Dermis blood vessel endothelial cell (primary cell): ENCODE results near the gene PEDS1. TPM values are rescaled to one million over a fixed set of nuclear protein-coding genes. Genes with fewer than 3 reads are reported as not detected.
"Not testable (repeated sequence)": the region's sequence is repeated elsewhere in the genome, so short reads cannot be mapped to it uniquely, and the experiment has no call there.

ENCODE experiments used
- DNase-seq: peaks from one replicate; pipeline ENCODE4 v3.0.0; 2010
- total RNA-seq: library from RNA; depleted of rRNA; stranded (reverse); fragments of >200 nt; gene quantifications from 2 replicates; pipeline ENCODE4 v1.2.3, GENCODE V29; 2014

Gene PEDS1
- total RNA-seq, 1 donor from 2014 or later, result 17.2 TPM

- DNase-seq, result peak; percentile 95
These were observed 40.8 kb downstream of the PEDS1 start, which contains the start of gene UBE2V1 for GRCh38 chr20:50112512-50113419. UBE2V1 (minus strand) TSS chr20:50113150; CDS start chr20:50113128, 22 bp downstream.

GRCh38 chr20:50111829-50112495 lies 41.6 kb downstream of the PEDS1 start:
- DNase-seq, result no peak

GRCh38 chr20:50111120-50111828 lies 42.2 kb downstream of the PEDS1 start:
- DNase-seq, result no peak

GRCh38 chr20:50110141-50111047 lies 43.1 kb downstream of the PEDS1 start:
- peak; percentile 88 for DNase-seq

GRCh38 chr20:50108556-50109235 lies 44.8 kb downstream of the PEDS1 start:
- no peak for DNase-seq

GRCh38 chr20:50107796-50108331 lies 45.7 kb downstream of the PEDS1 start:
- DNase-seq, result no peak

GRCh38 chr20:50107086-50107660 lies 46.4 kb downstream of the PEDS1 start:
- peak; percentile 76 for DNase-seq

GRCh38 chr20:50106669-50107068 lies 46.9 kb downstream of the PEDS1 start:
- not testable (repeated sequence) for DNase-seq

Other genes starting within 250 kb of the PEDS1 start
- gene SPATA2, start 238.2 kb downstream of the PEDS1 start, total RNA-seq, result 1.2 and 2.4 TPM in 2 replicates
- 69.4 and 169 TPM in 2 replicates for gene RNF114, start 217.3 kb downstream of the PEDS1 start, total RNA-seq
- 1.5 TPM in 2 replicates for gene SNAI1, start 170.7 kb downstream of the PEDS1 start, total RNA-seq
- 33.5 and 62.6 TPM in 2 replicates for gene UBE2V1, start 40.6 kb downstream of the PEDS1 start, total RNA-seq
- gene CEBPB, start 37.1 kb upstream of the PEDS1 start, total RNA-seq, result 18.4 and 29.1 TPM in 2 replicates